ENCODE measurements around the gene ADGRE3.
"Not testable (repeated sequence)": the region's sequence is repeated elsewhere in the genome, so short reads cannot be mapped to it uniquely, and the experiment has no call there.

ADGRE3 gene

DNA sequence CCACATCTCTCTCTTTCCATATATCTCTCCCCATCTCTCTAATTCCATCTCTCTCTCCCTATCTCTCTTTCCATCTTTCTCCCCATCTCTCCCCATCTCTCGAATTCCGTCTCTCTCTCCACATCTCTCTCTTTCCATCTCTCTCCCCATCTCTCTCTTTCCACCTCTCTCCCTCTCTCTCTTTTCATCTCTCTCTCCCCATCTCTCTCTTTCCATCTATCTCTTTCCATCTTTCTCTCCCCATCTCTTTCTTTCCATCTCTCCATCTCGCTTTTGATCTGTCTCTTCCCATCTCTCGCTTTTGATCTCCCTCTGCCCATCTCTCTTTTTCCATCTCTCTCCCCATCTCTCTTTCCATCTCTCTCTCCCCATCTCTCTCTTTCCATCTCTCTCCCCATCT lies 25.6 kb downstream of the ADGRE3 start:
- Mint-ChIP-seq H3K36me3 (no peaks in the 10 kb centered on the region), H3K4me3 (no peak overlapping the region), H3K4me1 (no peaks in the 10 kb centered on the region), H3K27ac (no peak overlapping the region), H3K27me3 (peaks cover 27% of the 10 kb centered on the region), H3K9me3 (peaks cover 2% of the 10 kb centered on the region)
- no peak for DNase-seq
- CTCF ChIA-PET, result no interaction called here

DNA sequence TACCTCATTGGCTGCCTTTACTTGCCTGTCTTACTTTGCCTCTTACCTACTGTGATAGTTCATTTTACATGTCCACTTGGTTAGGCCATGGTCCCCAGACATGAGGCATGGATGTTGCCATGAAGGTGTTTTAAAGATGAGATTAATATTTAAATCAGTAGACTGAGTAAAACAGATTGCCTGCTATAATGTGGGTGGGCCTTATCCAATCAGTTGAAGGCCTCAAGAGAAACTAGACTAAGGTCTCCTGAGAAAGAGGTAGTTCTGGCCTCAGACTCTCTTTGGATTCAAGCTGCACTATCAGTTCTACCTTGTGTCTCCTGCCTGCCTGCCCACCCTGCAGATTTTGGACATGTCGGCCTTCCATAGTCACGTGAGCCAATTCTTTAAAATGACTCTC lies 26.1 kb downstream of the ADGRE3 start:
- Mint-ChIP-seq H3K9me3 (peaks cover 4% of the 10 kb centered on the region), H3K36me3 (no peaks in the 10 kb centered on the region), H3K4me3 (no peak overlapping the region), H3K27ac (no peak overlapping the region), H3K4me1 (no peaks in the 10 kb centered on the region), H3K27me3 (peaks cover 27% of the 10 kb centered on the region)
- CTCF ChIA-PET, result no interaction called here
- DNase-seq, result no peak

GRCh38 chr19:14639536-14640277 lies 34.9 kb downstream of the ADGRE3 start:
- Mint-ChIP-seq H3K27ac (no peak overlapping the region), H3K4me1 (no peaks in the 10 kb centered on the region)

GRCh38 chr19:14632286-14632685 lies 42.4 kb downstream of the ADGRE3 start:
- no peak overlapping the region for H3K27ac Mint-ChIP-seq
- no peak overlapping the region for H3K4me3 Mint-ChIP-seq
- CTCF ChIA-PET, result no interaction called here
- H3K9me3 Mint-ChIP-seq, result peaks cover 6% of the 10 kb centered on the region
- no peak for DNase-seq
- peaks cover 5% of the 10 kb centered on the region for H3K27me3 Mint-ChIP-seq
- no peaks in the 10 kb centered on the region for H3K4me1 Mint-ChIP-seq
- no peaks in the 10 kb centered on the region for H3K36me3 Mint-ChIP-seq

More at GRCh38 chr19:14639536-14640277, 34.9 kb downstream of the ADGRE3 start:
- Mint-ChIP-seq H3K9me3 (peaks cover 17% of the 10 kb centered on the region), H3K4me3 (no peak overlapping the region), H3K36me3 (no peaks in the 10 kb centered on the region), H3K27me3 (peaks cover 8% of the 10 kb centered on the region)
- no peak for DNase-seq
- CTCF ChIA-PET, result no interaction called here

DNA sequence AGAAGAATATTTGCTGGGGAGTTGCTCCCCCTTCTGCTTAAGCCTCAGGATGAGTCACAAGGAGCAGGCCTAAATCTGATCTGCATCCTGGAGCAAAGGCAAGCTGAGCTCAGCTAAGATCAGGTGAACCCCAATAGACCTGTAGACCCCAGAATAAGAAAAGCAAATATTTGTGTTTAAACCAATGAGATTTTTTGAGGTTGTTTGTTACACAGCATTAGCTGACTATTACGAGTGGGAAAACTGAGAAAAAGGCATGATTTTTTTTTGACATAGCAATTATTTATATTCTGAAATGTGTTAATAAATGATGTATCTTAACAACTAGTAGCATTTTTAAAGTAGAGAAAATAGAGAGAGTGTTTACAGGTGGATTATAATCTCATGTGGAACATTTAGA lies 45.1 kb downstream of the ADGRE3 start:
- no peaks in the 10 kb centered on the region for H3K27me3 Mint-ChIP-seq
- peaks cover 5% of the 10 kb centered on the region for H3K9me3 Mint-ChIP-seq
- no peak overlapping the region for H3K4me3 Mint-ChIP-seq
- H3K36me3 Mint-ChIP-seq, result no peaks in the 10 kb centered on the region
- H3K27ac Mint-ChIP-seq, result no peak overlapping the region
- CTCF ChIA-PET, result no interaction called here
- no peak for DNase-seq
- H3K4me1 Mint-ChIP-seq, result no peaks in the 10 kb centered on the region

- CTCF ChIA-PET, H3K4me1 Mint-ChIP-seq: not testable (repeated sequence)
These were observed 50.2 kb downstream of the ADGRE3 start for GRCh38 chr19:14624491-14624890.

DNA sequence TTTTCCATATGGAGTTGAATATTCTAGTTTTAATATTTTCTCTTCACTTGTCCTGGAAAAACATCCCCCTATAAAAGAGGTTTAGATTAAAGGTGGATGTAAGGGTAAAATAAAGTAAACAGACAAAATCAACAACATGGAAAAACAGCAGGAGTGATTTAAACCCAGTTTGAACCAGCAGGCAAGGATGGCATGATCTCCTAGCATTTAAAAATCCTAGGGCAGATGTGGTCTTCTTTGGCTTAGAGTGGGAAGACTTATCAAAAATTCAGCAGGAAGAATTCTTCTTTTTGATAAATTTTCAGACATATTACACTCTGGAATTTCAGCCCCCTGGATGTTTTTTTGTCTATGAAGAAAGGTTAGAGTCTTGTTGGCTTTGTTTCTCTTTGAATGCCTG lies 55.2 kb downstream of the ADGRE3 start:
- H3K9me3 Mint-ChIP-seq, result peaks cover 15% of the 10 kb centered on the region
- no peak overlapping the region for H3K4me3 Mint-ChIP-seq
- H3K27me3 Mint-ChIP-seq, result no peaks in the 10 kb centered on the region
- CTCF ChIA-PET, result no interaction called here
- no peak for DNase-seq
- no peaks in the 10 kb centered on the region for H3K4me1 Mint-ChIP-seq
- no peaks in the 10 kb centered on the region for H3K36me3 Mint-ChIP-seq
- H3K27ac Mint-ChIP-seq, result no peak overlapping the region

More at GRCh38 chr19:14624491-14624890, 50.2 kb downstream of the ADGRE3 start:
- H3K4me3 Mint-ChIP-seq, DNase-seq, H3K9me3 Mint-ChIP-seq, H3K27me3 Mint-ChIP-seq, H3K27ac Mint-ChIP-seq, H3K36me3 Mint-ChIP-seq: not testable (repeated sequence)

- Mint-ChIP-seq H3K9me3 (peaks cover 15% of the 10 kb centered on the region), H3K36me3 (no peaks in the 10 kb centered on the region), H3K4me1 (no peaks in the 10 kb centered on the region), H3K4me3 (no peak overlapping the region), H3K27me3 (no peaks in the 10 kb centered on the region), H3K27ac (no peak overlapping the region)
- CTCF ChIA-PET, result no interaction called here
- DNase-seq, result no peak
These were observed 58.2 kb downstream of the ADGRE3 start for GRCh38 chr19:14616407-14616806.

GRCh38 chr19:14615623-14616022 lies 59.0 kb downstream of the ADGRE3 start:
- CTCF ChIA-PET, result no interaction called here
- Mint-ChIP-seq H3K27ac (no peak overlapping the region), H3K36me3 (no peaks in the 10 kb centered on the region), H3K27me3 (no peaks in the 10 kb centered on the region), H3K4me1 (no peaks in the 10 kb centered on the region), H3K9me3 (peaks cover 15% of the 10 kb centered on the region), H3K4me3 (no peak overlapping the region)
- no peak for DNase-seq

DNA sequence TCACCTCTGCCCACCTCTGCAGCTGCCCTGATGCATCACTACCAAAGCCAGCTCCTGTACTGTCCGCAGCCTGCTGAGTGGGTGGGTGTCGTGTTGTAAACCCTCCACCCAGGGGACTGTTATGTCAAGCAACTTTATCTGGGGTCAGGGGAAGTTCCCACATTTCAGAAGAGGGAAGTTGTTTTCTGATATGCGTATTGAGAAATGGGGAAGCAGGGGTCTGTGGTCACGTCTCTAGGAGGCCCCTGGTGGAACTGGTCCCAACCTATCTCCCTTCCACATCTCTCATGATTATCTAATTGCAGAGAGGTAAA lies 60.6 kb downstream of the ADGRE3 start:
- no peaks in the 10 kb centered on the region for H3K4me1 Mint-ChIP-seq
- H3K27me3 Mint-ChIP-seq, result no peaks in the 10 kb centered on the region
- H3K9me3 Mint-ChIP-seq, result peaks cover 6% of the 10 kb centered on the region
- no peak overlapping the region for H3K4me3 Mint-ChIP-seq
- no peak overlapping the region for H3K27ac Mint-ChIP-seq
- CTCF ChIA-PET, result no interaction called here
- DNase-seq, result no peak
- H3K36me3 Mint-ChIP-seq, result no peaks in the 10 kb centered on the region

DNA sequence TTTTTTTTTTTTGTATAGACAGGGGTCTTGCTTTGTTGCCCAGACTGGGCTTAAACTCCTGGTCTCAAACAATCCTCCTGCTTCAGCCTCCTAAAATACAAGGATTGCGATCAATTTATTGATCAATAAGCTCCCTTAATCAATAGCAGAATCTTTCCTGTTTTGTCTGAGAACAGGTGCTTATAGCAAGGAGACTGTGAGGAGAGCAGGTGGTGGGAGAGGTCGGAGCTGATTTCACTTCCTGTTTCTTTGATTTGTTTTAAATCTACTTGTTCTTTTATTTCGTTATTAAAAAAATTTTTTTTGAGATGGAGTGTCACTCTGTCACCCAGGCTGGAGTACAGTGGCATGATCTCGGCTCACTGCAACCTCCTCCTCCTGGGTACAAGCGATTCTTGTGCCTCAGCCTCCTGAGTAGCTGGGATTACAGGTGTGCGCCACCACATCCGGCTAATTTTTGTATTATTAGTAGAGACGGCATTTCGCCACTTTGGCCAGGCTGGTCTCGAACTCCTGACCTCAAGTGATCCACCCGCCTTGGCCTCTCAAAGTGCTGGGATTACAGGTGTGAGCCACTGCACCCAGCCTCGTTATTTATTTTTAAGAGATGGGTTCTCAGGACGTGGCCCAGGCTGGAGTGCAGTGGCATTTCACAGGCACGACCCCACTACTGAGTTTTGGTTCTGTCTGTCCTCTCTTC lies 61.1 kb downstream of the ADGRE3 start:
- DNase-seq, H3K4me1 Mint-ChIP-seq, H3K27me3 Mint-ChIP-seq, H3K4me3 Mint-ChIP-seq, H3K9me3 Mint-ChIP-seq, CTCF ChIA-PET, H3K36me3 Mint-ChIP-seq, H3K27ac Mint-ChIP-seq: not testable (repeated sequence)

- no peak overlapping the region for H3K4me3 Mint-ChIP-seq
These were observed 62.0 kb downstream of the ADGRE3 start for GRCh38 chr19:14612657-14613056.

DNA sequence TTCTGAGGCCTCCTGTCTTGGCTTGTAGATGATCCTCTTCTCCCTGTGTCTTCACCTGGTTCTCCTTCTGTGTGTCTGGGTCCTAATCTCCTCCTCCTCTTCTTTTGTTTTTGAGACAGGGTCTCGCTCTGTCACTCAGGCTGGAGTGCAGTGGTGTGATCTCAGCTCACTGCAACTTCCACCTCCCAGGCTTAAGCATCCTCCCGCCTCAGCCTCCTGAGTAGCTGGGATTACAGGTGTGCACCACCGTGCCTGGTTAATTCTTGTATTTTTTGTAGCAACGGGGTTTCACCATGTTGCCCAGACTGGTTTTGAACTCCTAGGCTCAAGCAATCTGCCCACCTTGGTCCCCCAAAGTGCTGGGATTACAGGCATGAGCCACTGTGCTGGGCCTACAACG lies 62.4 kb downstream of the ADGRE3 start:
- CTCF ChIA-PET, H3K27ac Mint-ChIP-seq, H3K36me3 Mint-ChIP-seq, H3K4me3 Mint-ChIP-seq, H3K4me1 Mint-ChIP-seq, H3K9me3 Mint-ChIP-seq, DNase-seq, H3K27me3 Mint-ChIP-seq: not testable (repeated sequence)

More at GRCh38 chr19:14612657-14613056, 62.0 kb downstream of the ADGRE3 start:
- Mint-ChIP-seq H3K9me3 (peaks cover 2% of the 10 kb centered on the region), H3K27me3 (no peaks in the 10 kb centered on the region), H3K4me1 (no peaks in the 10 kb centered on the region), H3K36me3 (no peaks in the 10 kb centered on the region), H3K27ac (no peak overlapping the region)
- DNase-seq, result no peak
- CTCF ChIA-PET, result no interaction called here

GRCh38 chr19:14611051-14611450 lies 63.6 kb downstream of the ADGRE3 start:
- CTCF ChIA-PET, result no interaction called here
- H3K4me3 Mint-ChIP-seq, result no peak overlapping the region
- no peaks in the 10 kb centered on the region for H3K36me3 Mint-ChIP-seq
- H3K4me1 Mint-ChIP-seq, result no peaks in the 10 kb centered on the region
- H3K27me3 Mint-ChIP-seq, result no peaks in the 10 kb centered on the region
- no peak for DNase-seq
- no peak overlapping the region for H3K27ac Mint-ChIP-seq
- H3K9me3 Mint-ChIP-seq, result no peaks in the 10 kb centered on the region

GRCh38 chr19:14606627-14607026 lies 68.0 kb downstream of the ADGRE3 start:
- no peak for DNase-seq
- no peaks in the 10 kb centered on the region for H3K36me3 Mint-ChIP-seq
- CTCF ChIA-PET, result no interaction called here
- H3K27ac Mint-ChIP-seq, result no peak overlapping the region
- no peaks in the 10 kb centered on the region for H3K9me3 Mint-ChIP-seq
- no peak overlapping the region for H3K4me3 Mint-ChIP-seq
- no peaks in the 10 kb centered on the region for H3K27me3 Mint-ChIP-seq
- H3K4me1 Mint-ChIP-seq, result peaks cover 3% of the 10 kb centered on the region

Data from activated naive CD4-positive, alpha-beta T cell treated with anti-CD3 and anti-CD28 coated beads, Interleukin-2, amount 10 ng/mL, durations not matched to agents 7 days and 5 days (primary cell).